T-helper 2 cell treated with Interferon-gamma antibody and Interleukin-4, amounts not matched to agents 5 μg/mL and 100 μg/mL, for 36 hours (primary cell): Measurements from ENCODE around the gene PLCB4.

ENCODE experiments used
- DNase-seq: peaks from one replicate; pipeline ENCODE4 v3.0.0; 2021; ENCODE audit warnings: low spot score
- H3K27ac Mint-ChIP-seq: one replicate; pipeline ENCODE4 v1.8.0; 2021; ENCODE audit warnings: mild to moderate bottlenecking, mixed read lengths
- H3K27me3 Mint-ChIP-seq: one replicate; pipeline ENCODE4 v1.8.0; 2021; ENCODE audit warnings: low read depth, mixed read lengths
- H3K36me3 Mint-ChIP-seq: one replicate; pipeline ENCODE4 v1.8.0; 2021; ENCODE audit warnings: low read depth, mixed read lengths
- H3K4me1 Mint-ChIP-seq: one replicate; pipeline ENCODE4 v1.8.0; 2021; ENCODE audit warnings: low read depth, mixed read lengths
- H3K4me3 Mint-ChIP-seq: one replicate; pipeline ENCODE4 v1.8.0; 2022; ENCODE audit warnings: mild to moderate bottlenecking, moderate library complexity, mixed read lengths
- H3K9me3 Mint-ChIP-seq: one replicate; pipeline ENCODE4 v1.8.0; 2021; ENCODE audit warnings: mixed read lengths

The PLCB4 gene

DNA sequence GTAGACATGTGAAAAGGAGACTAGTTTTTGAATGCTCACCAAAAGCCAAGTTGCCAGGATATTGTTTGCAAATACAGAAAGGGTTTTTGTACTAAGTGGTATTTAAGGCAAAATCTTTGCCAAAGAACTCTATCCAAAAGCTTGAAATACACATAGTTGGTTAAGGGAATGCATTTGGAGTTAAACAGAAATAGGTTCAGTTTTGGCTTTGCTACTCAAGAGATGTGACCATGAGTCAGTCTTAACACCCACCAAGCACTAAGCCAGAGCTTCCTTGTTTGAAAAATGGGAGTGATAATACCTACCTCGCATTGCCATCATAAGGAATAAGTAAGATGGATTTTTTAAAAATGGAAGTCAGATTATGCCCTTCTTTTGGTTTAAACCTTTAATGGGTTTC lies 253.8 kb downstream of the PLCB4 start:
- Mint-ChIP-seq H3K36me3 (no peaks in the 10 kb centered on the region), H3K27ac (no peak overlapping the region), H3K4me3 (no peak overlapping the region), H3K9me3 (no peaks in the 10 kb centered on the region), H3K27me3 (no peaks in the 10 kb centered on the region), H3K4me1 (peaks cover 2% of the 10 kb centered on the region)
- no peak for DNase-seq

DNA sequence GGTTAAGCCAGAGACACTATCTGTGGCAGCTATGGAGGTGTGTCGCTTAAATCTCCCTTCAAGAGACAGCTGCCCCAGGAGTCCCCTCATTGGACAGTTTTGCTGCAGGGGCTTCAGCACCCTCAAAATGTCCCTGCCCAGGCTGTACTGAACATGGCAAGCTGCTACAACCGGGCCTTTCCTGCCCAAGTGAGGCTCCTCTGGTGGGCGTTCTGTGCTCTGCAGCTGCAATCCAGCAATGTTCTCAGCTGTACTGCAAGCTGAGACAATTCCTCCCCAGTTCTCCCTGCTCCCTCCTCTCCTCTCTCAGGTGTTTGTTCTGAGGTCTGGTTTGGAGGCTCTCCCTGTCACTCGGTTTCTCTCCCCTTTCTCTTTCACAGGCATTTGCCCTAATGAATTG lies 254.7 kb downstream of the PLCB4 start:
- H3K4me3 Mint-ChIP-seq, result no peak overlapping the region
- no peak overlapping the region for H3K27ac Mint-ChIP-seq
- no peaks in the 10 kb centered on the region for H3K9me3 Mint-ChIP-seq
- no peaks in the 10 kb centered on the region for H3K36me3 Mint-ChIP-seq
- no peaks in the 10 kb centered on the region for H3K27me3 Mint-ChIP-seq
- no peak for DNase-seq
- peaks cover 2% of the 10 kb centered on the region for H3K4me1 Mint-ChIP-seq

DNA sequence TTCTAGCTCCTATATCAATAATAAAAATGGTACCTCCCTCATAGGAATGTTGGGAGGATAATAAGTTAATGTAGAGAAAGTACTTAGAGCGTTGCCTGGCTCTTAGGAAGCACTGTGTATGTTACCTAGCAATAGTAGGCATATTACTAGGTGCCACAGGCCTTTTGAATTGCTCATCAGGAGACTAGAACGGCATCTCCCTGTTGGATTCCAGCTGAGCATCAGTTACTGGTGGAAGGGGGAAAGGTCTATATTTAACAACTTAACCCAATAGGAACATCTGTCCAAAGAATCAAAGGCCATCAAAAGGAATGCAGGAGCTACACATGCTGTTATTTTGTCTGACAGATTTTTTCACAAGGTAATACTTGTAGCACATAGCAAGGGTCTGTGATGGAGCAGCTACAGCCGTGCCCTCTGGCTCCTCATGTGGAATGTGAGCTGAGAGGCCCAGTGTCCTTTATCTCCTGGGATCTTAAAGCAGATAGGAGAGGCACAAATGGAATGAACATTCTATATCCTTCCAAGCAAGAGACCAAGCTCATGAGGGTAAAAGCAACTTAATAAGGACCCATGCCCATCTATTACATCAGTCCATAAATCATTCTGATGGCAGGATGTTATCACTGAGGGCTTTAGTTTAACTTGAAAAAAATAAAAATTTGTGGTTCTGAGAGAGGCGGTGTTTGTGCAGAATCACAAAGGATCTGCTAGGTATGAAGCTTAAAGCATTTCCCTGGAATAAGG lies 260.6 kb downstream of the PLCB4 start:
- Mint-ChIP-seq H3K27ac (no peak overlapping the region), H3K4me3 (no peak overlapping the region), H3K36me3 (no peaks in the 10 kb centered on the region), H3K4me1 (no peaks in the 10 kb centered on the region), H3K27me3 (no peaks in the 10 kb centered on the region), H3K9me3 (no peaks in the 10 kb centered on the region)
- no peak for DNase-seq

DNA sequence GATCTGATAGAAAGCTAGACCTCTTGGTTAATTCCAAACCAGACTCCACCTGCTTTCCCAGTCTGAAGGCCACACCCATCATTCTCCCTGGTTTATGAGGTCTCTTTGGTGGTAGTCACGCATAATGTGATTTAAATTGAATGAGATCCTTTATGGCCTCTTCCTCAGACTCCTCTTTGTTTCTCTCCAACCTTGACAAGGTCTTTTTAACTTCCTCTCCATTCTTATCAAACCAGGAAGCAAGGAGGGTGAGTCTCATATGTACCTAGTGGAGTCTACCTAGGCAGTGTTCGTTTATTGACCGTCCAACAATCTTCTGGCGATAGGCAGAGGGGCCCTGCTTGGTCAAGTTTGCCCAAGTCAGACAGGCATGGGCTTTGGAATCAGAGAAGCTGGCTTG lies 261.3 kb downstream of the PLCB4 start:
- no peak overlapping the region for H3K4me3 Mint-ChIP-seq
- no peaks in the 10 kb centered on the region for H3K4me1 Mint-ChIP-seq
- DNase-seq, result no peak
- H3K27me3 Mint-ChIP-seq, result no peaks in the 10 kb centered on the region
- no peaks in the 10 kb centered on the region for H3K9me3 Mint-ChIP-seq
- no peaks in the 10 kb centered on the region for H3K36me3 Mint-ChIP-seq
- no peak overlapping the region for H3K27ac Mint-ChIP-seq

DNA sequence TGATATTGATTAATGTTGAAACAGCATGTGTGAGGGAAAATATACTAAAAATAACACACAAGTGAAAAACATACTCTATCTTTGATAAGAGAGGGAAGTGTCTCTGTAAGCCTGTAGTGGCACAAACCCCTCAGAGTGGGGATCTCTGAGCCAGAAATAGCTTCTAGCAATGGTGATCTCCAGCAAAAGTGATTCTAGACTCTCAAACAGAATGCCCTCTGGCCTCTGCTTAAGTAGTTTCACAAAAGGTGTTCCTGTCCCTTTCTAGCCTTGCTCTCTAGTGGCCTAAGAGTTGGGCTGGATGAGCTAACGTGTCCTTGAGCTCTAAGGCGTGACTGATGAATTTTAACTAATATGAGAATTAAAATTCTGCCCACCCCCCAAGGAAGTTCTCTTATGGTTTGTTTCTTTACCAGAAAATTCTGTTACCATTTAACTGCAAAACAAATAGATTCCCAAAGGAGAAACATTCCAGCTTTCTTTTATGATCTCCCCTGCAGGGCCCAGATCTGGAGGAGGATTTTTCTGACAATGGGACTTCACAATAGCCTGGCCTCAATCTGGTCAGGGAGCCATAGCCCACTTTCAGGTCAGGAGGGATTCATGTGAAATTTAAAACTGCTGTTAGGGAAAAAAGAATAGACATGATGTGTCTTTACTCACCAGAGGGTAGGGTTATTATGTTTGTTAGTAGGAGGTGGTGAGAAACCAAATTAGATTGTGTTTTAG lies 263.0 kb downstream of the PLCB4 start:
- no peaks in the 10 kb centered on the region for H3K27me3 Mint-ChIP-seq
- no peaks in the 10 kb centered on the region for H3K36me3 Mint-ChIP-seq
- no peak overlapping the region for H3K27ac Mint-ChIP-seq
- no peak for DNase-seq
- no peaks in the 10 kb centered on the region for H3K9me3 Mint-ChIP-seq
- no peaks in the 10 kb centered on the region for H3K4me1 Mint-ChIP-seq
- no peak overlapping the region for H3K4me3 Mint-ChIP-seq

DNA sequence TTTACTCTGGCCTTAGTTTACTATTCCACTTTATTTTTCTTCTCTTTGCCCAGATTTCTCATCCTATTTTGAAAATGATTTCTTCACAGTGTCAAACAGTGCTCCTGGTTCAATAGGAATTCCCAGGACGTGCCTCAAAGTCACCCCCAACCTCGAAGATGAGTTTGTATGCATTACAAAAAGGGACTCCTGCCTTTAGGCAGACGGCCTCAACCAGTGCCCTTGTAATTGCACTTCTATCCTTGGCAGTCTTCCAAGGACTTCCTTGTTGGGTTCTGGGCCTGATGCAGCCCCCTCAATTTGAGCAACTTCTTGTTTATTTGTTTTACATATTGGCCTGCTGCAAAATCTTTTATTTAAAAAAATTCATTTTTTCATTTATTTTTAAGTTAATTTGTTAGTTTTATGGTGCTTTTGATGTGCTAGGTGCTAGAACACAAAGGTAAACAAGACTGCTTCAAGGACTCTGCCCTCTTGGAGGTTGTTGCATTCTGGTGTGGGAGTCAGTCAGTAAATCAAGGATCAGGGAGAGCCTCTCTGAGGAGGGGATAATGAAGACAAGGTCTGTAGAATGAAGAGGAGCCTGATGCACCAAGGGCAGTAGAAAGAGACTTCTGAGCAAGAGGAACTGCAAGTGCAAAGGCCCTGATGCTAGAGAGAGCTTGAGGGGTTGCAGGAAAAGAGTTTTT lies 264.0 kb downstream of the PLCB4 start:
- H3K36me3 Mint-ChIP-seq, result no peaks in the 10 kb centered on the region
- no peaks in the 10 kb centered on the region for H3K27me3 Mint-ChIP-seq
- H3K27ac Mint-ChIP-seq, result no peak overlapping the region
- no peak overlapping the region for H3K4me3 Mint-ChIP-seq
- H3K4me1 Mint-ChIP-seq, result no peaks in the 10 kb centered on the region
- no peaks in the 10 kb centered on the region for H3K9me3 Mint-ChIP-seq
- DNase-seq, result no peak

DNA sequence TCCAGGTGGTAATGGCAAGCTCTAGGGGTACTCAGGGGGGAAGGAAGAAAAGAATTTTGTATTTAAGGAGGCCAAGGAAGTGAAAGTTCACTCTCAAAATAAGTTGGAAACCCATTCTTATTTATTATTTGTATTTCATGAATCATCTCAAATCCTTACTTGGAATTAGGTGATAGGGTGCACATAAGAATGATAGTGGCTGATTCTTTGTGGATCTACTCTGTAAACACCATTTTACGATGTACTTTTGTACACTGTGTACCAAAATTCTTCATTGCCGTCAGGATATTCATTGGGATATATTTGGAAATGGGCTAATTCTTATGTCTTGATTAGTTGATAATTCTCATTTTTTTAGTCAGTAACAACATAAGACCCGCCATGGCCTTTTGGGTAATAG lies 266.0 kb downstream of the PLCB4 start:
- no peaks in the 10 kb centered on the region for H3K9me3 Mint-ChIP-seq
- no peaks in the 10 kb centered on the region for H3K4me1 Mint-ChIP-seq
- H3K27ac Mint-ChIP-seq, result no peak overlapping the region
- no peak for DNase-seq
- H3K36me3 Mint-ChIP-seq, result no peaks in the 10 kb centered on the region
- H3K4me3 Mint-ChIP-seq, result no peak overlapping the region
- H3K27me3 Mint-ChIP-seq, result no peaks in the 10 kb centered on the region

DNA sequence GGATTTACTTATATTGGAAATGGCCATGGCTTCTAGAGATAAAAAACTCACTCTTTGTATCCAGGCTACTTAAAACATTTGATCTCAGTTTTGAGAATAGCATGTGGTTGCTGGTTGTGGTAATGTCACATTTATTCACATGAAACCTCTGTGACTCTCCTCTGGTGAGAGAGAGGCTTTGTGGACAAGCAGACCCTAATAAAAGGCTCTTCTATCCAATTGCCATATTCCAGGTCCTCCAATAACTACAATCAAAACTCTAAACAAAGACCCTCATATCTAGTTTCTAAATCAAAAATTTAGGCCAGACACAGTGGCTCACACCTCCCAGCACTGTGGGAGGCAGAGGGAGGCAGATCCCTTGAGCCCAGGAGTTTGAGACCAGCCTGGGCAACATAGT lies 269.2 kb downstream of the PLCB4 start:
- no peaks in the 10 kb centered on the region for H3K9me3 Mint-ChIP-seq
- H3K27me3 Mint-ChIP-seq, result no peaks in the 10 kb centered on the region
- no peak overlapping the region for H3K27ac Mint-ChIP-seq
- no peak overlapping the region for H3K4me3 Mint-ChIP-seq
- no peak for DNase-seq
- H3K36me3 Mint-ChIP-seq, result no peaks in the 10 kb centered on the region
- no peaks in the 10 kb centered on the region for H3K4me1 Mint-ChIP-seq

DNA sequence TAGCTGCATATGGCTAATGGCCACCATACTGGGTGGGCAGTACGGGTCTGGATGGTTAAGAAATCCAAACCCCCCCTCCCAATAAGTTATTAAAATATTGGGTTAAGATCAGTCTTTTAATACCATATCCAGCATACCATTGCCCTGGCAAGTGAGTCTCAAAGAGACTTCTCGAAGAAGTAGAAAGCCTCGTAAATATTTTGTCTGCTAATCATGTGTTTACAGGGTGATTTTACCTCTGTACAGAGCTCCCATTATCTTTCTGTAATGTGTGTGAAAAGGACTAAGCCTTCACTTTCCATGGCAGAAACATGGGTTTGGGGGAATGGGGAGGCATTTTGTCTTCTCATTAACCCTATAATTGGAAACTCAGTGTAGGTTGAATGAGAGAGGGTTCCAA lies 270.8 kb downstream of the PLCB4 start:
- no peak for DNase-seq
- H3K9me3 Mint-ChIP-seq, result no peaks in the 10 kb centered on the region
- H3K4me3 Mint-ChIP-seq, result no peak overlapping the region
- no peaks in the 10 kb centered on the region for H3K36me3 Mint-ChIP-seq
- H3K4me1 Mint-ChIP-seq, result no peaks in the 10 kb centered on the region
- H3K27ac Mint-ChIP-seq, result no peak overlapping the region
- no peaks in the 10 kb centered on the region for H3K27me3 Mint-ChIP-seq

DNA sequence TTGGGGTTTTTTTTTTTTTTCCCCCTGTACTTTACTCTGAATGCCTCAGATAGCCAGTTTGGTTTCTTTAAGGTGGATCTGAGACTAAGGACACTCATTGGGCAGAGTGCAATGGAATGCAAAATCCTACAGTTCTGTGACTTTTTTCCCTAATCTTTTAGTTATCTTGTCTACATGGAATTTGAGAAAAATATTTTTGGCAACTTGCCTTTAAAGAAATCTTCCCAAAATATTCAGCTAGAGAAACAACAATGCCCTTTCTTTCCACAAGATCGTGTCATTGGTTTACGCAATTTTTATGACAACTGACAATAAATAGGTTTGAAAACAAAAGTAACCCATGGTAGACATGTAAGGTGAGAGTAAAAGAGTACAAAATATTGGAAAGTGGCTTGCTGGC lies 273.8 kb downstream of the PLCB4 start:
- no peaks in the 10 kb centered on the region for H3K27me3 Mint-ChIP-seq
- no peak overlapping the region for H3K27ac Mint-ChIP-seq
- H3K4me3 Mint-ChIP-seq, result no peak overlapping the region
- no peaks in the 10 kb centered on the region for H3K9me3 Mint-ChIP-seq
- no peaks in the 10 kb centered on the region for H3K36me3 Mint-ChIP-seq
- no peaks in the 10 kb centered on the region for H3K4me1 Mint-ChIP-seq
- DNase-seq, result no peak

DNA sequence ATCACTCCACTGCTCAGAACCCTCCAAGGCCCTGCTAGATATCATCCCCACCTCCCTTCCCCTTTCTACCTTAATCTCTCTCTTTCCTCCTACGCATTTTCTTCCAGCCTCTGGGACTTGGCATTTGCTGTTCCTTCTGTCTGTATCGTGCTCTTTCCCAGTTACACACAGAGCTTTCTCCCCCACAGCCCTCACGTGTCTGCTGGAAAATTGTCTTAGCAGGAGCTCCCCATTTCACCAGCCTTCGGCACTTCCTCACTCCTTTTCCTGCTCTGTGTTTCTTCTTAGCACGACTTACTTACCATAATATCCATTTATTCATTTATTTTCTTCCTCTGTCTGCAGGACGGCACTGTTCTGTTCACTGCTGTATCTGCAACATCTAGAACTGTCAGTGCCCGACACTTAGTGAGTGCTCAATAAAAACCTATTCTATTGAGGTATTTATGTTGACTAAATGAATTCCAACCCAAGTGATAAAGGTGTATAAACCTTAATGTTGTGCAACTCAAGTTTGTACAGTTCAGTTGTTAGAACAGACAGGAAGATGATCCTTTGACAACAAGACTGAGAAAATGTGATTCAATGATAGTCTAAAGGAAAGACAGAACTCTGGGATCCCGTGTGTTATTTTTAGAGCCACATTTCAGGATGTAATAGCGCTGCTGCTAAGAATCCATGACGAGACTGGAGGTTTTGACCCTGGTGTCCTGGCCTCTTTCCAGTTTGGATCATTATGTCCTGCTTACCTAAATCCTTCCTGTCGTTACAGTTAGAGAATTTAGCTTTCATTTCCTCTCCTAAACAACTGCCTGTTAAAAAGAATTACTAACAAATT lies 275.4 kb downstream of the PLCB4 start:
- Mint-ChIP-seq H3K27me3 (no peaks in the 10 kb centered on the region), H3K4me3 (no peak overlapping the region), H3K9me3 (no peaks in the 10 kb centered on the region), H3K27ac (no peak overlapping the region), H3K36me3 (no peaks in the 10 kb centered on the region), H3K4me1 (no peaks in the 10 kb centered on the region)
- no peak for DNase-seq

DNA sequence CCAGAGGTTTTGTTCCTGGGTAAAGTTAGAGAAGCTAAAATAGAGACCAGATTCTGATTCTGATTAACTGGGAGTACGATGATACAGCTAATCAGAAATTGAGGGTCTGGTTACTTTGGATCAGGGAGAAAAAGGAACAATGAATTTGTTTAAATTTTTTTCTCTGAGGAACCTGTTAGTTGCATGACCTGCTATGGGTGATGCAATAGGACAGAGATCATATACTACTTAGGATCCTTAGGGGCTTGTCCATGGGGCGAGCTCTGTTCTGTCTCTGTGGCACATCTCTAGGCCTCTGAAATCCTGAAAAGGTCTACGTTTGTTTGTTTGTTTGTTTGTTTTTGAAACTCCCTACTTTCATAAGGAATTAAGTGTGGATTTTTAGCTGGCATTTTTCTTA lies 279.4 kb downstream of the PLCB4 start:
- no peak for DNase-seq
- Mint-ChIP-seq H3K36me3 (no peaks in the 10 kb centered on the region), H3K27ac (no peak overlapping the region), H3K4me1 (no peaks in the 10 kb centered on the region), H3K9me3 (no peaks in the 10 kb centered on the region), H3K27me3 (no peaks in the 10 kb centered on the region), H3K4me3 (no peak overlapping the region)

DNA sequence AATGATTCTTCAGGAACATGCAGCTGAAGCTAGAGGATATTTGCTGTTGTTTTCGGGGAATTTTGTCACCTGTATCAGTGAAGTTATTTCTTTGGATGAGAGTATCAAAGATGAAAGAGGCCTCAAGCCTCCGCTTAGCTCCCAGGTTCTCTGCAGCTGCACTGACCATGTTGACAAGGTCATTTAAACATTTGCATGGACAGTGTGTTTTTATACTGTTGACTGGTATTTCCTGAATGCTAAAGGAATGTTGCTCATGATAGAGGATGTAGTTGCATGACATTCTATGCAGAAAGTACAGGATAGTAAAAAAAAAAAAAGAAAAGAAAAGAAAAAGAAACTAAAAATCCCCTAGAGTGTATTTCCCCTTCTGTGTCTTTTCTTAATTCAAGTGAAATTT lies 279.9 kb downstream of the PLCB4 start:
- Mint-ChIP-seq H3K4me1 (no peaks in the 10 kb centered on the region), H3K9me3 (no peaks in the 10 kb centered on the region), H3K27ac (no peak overlapping the region), H3K36me3 (no peaks in the 10 kb centered on the region), H3K4me3 (no peak overlapping the region), H3K27me3 (no peaks in the 10 kb centered on the region)
- DNase-seq, result no peak

DNA sequence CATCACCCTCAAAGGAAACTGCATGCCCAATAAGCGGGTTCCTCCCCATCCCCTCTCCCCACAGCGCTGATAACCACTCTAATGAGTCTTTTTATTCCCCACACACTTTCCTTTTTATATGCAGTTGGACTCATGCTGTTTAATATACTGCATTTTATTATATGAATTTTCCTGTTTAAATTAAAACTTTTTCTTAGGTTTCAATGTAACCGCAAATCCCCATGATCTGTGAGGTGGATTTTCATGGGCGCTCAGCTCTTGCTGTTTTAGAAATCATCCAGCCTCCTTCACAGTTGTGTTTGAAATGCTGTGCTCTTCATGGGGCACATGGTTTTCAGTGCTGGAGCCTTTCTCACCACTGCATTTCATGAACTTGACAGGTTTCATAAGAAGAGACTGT lies 280.4 kb downstream of the PLCB4 start:
- no peaks in the 10 kb centered on the region for H3K9me3 Mint-ChIP-seq
- H3K27ac Mint-ChIP-seq, result no peak overlapping the region
- H3K36me3 Mint-ChIP-seq, result no peaks in the 10 kb centered on the region

More for the DNA sequence above, 280.4 kb downstream of the PLCB4 start:
- no peak for DNase-seq
- no peak overlapping the region for H3K4me3 Mint-ChIP-seq
- H3K4me1 Mint-ChIP-seq, result no peaks in the 10 kb centered on the region
- H3K27me3 Mint-ChIP-seq, result no peaks in the 10 kb centered on the region
